ENCODE results near the gene ZRANB3.

The ZRANB3 gene

GRCh38 chr2:135175177-135175576 is 355.8 kb downstream of the ZRANB3 start:
- DNase-seq (ENCODE audit: low read depth, low spot score), result no peak

GRCh38 chr2:135174810-135175093 is 356.3 kb downstream of the ZRANB3 start:
- DNase-seq (ENCODE audit: low read depth, low spot score), result no peak

GRCh38 chr2:135174049-135174809 is 356.8 kb downstream of the ZRANB3 start:
- DNase-seq (ENCODE audit: low read depth, low spot score), result no peak

GRCh38 chr2:135169900-135170753 is 360.9 kb downstream of the ZRANB3 start:
- DNase-seq (ENCODE audit: low read depth, low spot score), result no peak

- no peak for DNase-seq (ENCODE audit: low read depth, low spot score)
These were observed 362.7 kb downstream of the ZRANB3 start for GRCh38 chr2:135168204-135168856.

GRCh38 chr2:135167273-135167672 is 363.7 kb downstream of the ZRANB3 start:
- DNase-seq (ENCODE audit: low read depth, low spot score), result no peak

GRCh38 chr2:135164431-135164830 is 366.6 kb downstream of the ZRANB3 start:
- DNase-seq (ENCODE audit: low read depth, low spot score), result no peak

GRCh38 chr2:135163901-135164300 is 367.1 kb downstream of the ZRANB3 start:
- DNase-seq (ENCODE audit: low read depth, low spot score), result no peak

GRCh38 chr2:135163306-135163705 is 367.7 kb downstream of the ZRANB3 start:
- no peak for DNase-seq (ENCODE audit: low read depth, low spot score)

GRCh38 chr2:135162786-135163185 is 368.2 kb downstream of the ZRANB3 start:
- no peak for DNase-seq (ENCODE audit: low read depth, low spot score)

GRCh38 chr2:135162377-135162776 is 368.6 kb downstream of the ZRANB3 start:
- no peak for DNase-seq (ENCODE audit: low read depth, low spot score)

- no peak for DNase-seq (ENCODE audit: low read depth, low spot score)
These were observed 371.8 kb downstream of the ZRANB3 start for GRCh38 chr2:135159191-135159590.

- DNase-seq (ENCODE audit: low read depth, low spot score), result no peak
These were observed 373.2 kb downstream of the ZRANB3 start for GRCh38 chr2:135157856-135158255.

- DNase-seq (ENCODE audit: low read depth, low spot score), result no peak
These were observed 376.1 kb downstream of the ZRANB3 start for GRCh38 chr2:135154962-135155361.

- DNase-seq (ENCODE audit: low read depth, low spot score), result no peak
These were observed 378.7 kb downstream of the ZRANB3 start for GRCh38 chr2:135152361-135152760.

GRCh38 chr2:135151615-135152014 is 379.4 kb downstream of the ZRANB3 start:
- no peak for DNase-seq (ENCODE audit: low read depth, low spot score)

GRCh38 chr2:135150725-135151124 is 380.3 kb downstream of the ZRANB3 start:
- DNase-seq (ENCODE audit: low read depth, low spot score), result no peak

- no peak for DNase-seq (ENCODE audit: low read depth, low spot score)
These were observed 381.8 kb downstream of the ZRANB3 start for GRCh38 chr2:135149251-135149650.

- no peak for DNase-seq (ENCODE audit: low read depth, low spot score)
These were observed 386.7 kb downstream of the ZRANB3 start for GRCh38 chr2:135144343-135144742.

GRCh38 chr2:135142323-135142722 is 388.7 kb downstream of the ZRANB3 start:
- DNase-seq (ENCODE audit: low read depth, low spot score), result no peak

GRCh38 chr2:135140606-135141005 is 390.4 kb downstream of the ZRANB3 start:
- DNase-seq (ENCODE audit: low read depth, low spot score), result no peak

- no peak for DNase-seq (ENCODE audit: low read depth, low spot score)
These were observed 398.7 kb downstream of the ZRANB3 start for GRCh38 chr2:135132314-135132713.

- DNase-seq (ENCODE audit: low read depth, low spot score), result no peak
These were observed 400.3 kb downstream of the ZRANB3 start for GRCh38 chr2:135130751-135131150.

Measured in iPS DF 19.7 (cell line).